Stimulated activated CD4-positive, alpha-beta T cell treated with anti-CD3 and anti-CD28 coated beads, Interleukin-1b, Interleukin-23, amount 100 ng/mL, for 24 hours (primary cell): Measurements from ENCODE around the gene FCRL4.

Experiments
- DNase-seq, 4 experiments: peaks; one replicate each; pipeline ENCODE4 v3.0.0-alpha.2; 2020; ENCODE audit warnings: low read depth in 4 of 4, low spot score in 1 of 4

FCRL4 gene

DNA sequence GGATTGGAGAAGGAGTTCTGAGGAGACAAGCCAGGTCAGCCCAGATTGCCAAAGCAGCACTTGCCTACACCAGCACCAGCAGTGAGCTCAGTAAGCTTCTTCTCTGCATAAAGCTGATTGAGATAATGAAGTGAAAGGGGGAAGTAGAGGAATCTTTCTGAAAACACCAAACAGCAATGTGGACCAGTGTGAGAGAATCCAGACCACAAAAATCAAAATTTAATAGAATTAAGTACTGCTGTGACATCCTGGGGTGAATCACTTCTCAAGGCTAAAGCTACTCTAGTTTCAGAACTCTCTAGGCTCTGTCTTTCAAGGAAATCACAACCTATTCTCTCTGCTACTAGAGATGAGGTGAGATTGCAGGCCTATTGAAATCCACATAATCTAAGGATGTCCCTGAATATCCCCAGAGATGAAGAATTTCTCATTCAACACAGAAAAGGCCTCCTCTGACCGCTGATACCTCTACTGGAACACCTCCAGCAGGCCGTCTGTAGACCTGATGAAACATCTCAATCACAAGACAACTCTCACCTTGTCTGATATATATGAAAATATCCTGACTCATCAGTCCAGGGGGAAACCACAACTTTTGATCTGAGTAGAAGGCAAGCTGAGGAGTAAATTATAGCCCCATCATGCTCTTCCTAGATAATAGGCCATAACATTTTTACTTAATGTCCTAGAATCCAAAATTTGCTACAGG, at the start of gene FCRL4:
Gene FCRL4, minus strand, starts transcription at position 127 of the 709 bp plus-strand sequence. CDS start 141 bp downstream, outside the sequence.
- no peak for DNase-seq

DNA sequence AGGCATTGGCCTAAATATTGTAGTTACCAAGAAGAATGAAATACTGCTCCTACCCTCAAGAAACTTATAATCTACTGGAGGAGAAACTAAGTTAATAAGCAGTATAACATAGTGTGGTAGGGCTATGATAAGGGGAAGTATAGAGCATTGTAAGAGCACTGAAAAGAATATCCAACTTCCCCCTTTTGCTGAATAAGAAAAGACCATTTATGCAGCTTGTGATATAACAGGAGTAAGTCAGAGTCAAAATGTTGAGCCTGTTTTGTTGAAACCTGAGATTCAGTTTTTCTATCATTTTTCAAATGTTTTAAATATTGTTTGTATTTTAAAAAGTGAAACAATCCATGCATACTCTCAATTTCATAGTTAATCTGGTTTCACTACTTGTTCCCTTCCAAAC, 48.3 kb upstream of the FCRL4 start:
- no peak for DNase-seq

DNA sequence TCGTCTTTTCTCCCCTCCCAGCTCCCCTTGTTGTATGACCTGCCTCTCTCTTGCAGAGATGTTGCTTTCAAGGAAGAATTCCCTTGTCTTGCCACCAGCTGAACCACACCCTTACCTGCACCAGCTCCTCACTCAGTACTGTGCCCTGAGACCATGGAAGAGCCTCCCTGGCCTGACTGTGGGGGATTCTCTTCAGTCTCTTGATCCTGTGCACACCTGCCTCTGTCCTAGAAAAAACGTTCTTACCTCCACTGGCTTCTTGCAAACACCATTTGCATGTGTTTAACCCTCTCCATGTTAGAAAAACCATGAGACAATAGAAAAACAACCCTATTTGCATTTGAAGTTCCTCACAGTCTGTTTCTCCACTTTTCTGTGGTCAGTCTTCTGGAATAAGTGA, 43.3 kb upstream of the FCRL4 start:
- DNase-seq = no peak

DNA sequence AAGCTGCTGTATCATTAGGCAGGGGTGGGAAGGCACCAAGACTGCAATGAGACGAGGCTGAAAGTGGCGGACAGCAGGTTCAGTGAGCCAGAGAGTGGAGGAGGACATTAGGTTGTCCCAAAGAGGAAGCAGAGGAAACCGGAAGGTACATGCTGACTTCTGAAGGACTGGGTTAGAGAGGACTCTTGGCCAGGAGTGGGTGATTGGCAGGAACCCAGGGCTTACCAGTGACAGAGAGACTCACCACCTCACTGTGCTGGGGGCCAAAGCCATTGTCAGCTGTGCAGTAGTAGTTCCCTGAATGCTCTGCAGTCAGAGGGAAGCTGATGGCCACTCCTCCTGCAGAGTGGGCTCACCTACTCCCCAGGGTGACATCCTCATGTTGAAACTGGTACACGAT, 41.9 kb upstream of the FCRL4 start:
- no peak for DNase-seq

DNA sequence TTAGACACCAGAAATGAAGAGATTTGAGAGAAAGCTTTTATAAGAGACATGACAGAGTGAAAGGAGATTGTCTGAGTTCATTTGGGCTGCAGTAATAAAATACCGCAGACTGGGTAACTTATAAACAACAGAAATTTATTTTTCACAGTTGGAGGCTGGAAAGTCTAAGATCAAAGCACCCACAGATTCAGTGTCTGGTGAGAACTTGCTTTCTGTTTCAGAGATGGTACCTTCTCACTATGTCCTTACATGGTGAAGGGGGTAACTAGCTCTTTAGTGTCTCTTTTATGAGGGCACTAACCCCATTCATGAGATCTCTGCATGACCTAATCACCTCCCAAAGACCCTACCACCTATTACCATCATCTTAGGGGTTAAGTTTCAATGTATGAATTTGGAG, 30.9 kb upstream of the FCRL4 start:
- DNase-seq = no peak

DNA sequence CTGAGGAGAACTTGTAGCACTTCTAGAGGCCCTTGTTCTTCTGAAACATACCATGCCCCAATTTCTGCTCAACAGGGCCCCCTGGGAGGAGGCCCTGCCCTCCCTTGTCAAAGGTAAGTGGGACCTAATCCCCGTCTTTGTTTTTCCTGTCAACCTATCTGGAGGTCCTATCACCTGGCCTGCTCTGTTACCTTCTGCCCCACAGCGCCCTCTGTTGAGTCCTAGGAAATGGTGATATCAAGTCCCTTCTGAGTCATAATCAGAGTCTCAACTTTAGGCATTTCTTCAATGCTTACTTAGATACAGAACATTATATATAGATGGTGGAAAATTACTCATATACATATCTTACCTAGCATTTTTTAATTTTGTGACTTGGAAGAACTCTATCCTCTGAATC, 28.2 kb upstream of the FCRL4 start:
- no peak for DNase-seq

DNA sequence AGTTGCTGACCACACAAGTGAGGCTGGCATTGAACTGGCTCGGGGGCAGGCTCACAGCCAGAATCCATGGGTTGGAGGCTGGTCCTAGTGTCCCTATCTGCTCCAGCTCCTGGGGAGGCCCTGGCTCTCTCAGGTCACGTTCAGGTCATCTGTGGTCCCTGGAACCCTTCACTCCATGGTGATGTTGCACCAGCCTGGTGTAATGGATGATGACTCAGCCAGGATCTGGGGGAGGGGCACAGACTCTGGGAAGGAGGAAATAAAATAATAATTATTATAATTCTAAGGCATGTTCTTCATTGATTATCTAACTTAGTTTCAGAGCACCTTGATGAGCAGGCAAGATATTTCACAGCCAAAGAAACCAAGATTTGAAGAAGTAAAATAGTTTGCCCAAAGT, 26.6 kb upstream of the FCRL4 start:
- DNase-seq = no peak

DNA sequence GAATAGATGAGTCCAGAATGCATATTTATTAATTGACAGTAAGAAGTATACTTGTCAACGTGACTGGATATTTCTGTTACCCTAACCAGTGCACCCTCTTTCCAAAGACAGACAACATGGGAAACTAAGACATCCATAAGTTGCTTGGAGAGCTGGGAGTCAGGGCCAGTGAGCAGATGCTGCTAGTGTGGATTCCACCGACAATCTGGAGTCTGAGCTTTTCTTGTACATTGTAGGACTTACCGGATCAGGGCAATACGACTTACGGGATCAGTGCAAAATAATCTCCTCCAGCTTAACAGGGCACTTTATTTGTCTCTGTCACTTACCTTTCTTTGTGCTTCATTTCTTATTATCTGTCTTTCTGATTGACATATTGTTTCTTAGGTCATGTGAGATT, 24.6 kb upstream of the FCRL4 start:
- no peak for DNase-seq

DNA sequence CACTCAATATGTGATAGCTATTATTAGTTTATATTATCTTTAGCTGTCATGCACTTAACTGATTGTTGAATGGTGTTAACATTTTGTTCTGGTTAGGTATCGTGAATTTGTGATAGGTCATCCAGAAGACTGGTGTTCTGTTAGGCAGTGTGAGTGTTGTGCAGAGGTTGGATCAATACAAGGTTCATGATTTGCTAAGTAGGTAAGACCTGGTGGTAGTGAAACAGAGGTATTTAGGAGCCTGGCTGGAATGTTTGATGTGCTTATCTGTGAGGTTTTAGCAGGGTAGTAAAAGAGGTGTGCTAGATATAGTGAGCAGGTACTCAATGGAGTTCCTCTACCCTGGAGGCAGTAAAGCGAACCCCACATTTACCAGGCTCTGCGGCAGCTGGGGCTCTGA, 20.3 kb upstream of the FCRL4 start:
- DNase-seq = no peak

DNA sequence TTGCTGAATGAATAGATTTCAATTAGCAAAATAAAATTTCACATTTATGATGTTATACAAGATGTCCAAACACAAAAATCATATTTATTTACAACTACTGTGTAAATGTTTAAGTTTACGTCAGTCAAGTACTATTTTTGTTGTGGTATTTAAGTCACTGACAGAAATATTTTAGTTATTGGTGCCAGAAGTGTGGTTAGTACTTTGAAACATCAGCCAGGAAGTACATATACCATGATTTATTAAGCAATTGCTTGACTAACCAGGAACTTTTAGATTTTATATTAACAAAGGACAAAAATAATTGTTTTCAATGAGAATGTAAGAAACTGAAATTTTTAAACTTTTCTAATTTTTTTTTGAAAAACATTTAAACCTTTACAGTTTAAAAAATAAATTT, 2.4 kb upstream of the FCRL4 start:
- no peak for DNase-seq

DNA sequence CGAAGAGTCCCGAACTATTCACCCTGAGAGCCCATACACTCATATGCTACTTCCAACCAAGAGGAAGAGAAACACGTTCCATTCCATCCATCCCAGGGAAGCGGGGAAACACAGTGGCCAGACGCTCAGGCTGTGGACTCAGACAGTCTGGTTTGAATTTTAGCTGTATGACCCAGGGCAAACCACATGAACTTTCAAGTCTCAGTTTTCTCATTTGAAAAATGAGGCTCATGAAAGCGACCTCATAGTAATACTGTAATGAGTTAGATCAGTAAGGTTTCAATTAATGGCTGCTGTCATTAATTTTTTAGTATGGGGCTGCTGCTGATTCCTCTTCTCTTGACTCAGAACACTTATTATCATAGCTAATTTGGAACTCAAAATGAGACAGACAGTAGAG, 1.5 kb downstream of the FCRL4 start:
- DNase-seq = no peak

DNA sequence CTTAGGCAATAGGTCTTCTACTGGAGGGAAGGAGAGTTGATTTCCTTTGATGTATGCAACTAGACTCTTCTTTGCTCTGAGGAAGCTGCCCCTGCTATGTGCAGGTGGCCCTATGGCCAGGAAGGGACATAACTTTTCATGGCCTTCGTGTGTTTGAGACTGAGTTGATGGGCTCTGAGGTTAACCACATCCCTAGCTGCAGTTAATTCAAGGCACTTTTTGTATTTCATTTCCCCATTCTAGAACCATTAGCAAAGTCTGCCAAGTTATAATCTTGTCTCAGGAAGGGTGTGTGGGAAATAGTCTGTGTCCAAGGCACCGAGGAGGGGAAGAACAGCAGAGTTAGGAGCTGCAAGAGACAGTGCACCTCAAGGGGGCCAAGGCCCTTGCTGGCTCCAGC, 2.5 kb downstream of the FCRL4 start:
- no peak for DNase-seq

DNA sequence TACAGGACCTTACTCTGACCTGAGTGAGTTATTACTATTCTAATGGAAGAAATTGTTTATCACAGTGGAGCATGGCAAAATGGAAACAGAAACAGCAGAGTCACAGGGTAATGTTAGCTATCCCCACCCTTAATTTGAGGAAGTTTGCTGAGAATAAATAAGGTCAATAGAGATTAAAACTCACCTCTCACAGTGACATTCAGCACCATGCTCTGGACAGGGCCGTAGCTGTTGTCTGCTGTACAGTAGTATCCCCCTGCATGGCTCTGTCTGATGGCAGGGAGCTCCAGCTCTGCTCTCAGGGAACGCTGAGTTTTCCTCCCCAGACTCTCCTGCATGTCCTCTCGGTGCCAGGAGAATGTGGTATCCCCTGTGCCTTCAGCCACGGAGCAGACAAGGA, 11.9 kb downstream of the FCRL4 start:
- DNase-seq = no peak

DNA sequence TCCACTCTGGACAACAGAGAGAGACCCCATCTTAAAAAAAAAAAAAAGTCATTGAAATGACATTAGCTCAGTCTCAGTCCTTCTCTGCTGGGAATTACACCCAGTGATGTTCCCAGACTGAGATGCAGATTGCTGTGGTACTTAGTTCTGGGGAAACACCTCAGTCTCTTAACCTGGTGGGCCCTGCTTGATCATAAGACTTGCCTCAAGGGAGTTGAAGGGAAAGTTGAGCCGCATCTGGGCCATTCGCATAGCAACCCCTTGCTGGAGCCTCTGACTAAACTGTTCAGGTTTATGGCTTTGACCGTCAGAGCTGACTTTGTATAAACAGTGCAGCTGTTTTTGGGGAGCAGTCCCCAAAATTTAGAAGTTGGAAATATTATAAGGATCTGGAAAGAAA, 13.4 kb downstream of the FCRL4 start:
- DNase-seq = no peak

DNA sequence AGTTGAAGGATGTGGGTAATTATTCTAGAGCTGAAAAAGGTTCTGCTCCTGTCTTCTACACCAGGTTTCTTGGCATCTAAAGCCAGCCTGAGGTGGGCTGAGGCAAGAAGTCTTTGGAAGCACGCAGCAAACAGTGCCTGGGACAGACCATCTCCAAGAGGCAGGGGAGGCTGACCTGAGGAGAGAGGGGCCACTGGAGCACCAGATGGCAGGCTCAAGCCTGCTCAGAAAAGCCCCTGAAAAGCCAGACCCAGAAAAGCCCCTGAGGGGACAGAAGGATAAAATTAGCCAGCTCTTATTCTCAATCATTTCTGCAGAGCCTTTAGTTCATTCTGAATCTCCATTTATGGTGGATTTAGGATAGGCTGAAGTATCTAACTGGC, 17.1 kb downstream of the FCRL4 start:
- DNase-seq = no peak

DNA sequence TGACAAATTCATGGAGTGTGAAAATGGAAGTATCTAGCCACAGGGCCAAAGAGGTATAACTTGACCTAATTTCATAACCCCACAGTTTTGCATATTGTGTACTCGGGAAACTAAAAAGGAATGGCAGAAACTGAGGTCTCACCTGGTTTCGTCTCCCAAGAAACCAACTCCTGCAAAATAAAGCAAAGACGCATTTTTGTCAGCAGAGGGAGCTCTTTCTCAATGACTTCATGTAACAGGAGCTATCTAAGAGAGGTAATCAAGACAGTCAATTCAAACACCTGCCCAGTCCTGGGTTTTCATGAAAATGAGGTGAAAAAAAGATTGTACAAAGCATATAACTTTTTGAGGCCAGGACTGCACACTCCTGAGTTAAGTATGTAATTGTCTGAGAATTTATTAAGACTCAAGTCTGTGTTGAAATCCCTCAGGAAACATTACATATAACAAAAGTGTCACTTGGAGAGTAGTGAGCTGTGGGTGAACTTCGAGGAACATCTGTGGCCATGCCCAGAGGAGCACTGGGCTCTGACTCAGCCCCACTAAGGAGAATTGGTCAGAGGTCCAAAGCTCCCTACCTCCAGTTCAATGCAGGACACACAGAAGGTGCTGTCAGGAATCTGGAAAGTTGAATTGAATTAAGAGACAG, 17.6 kb downstream of the FCRL4 start:
- peak in 1 of 4 experiments; percentile 1 for DNase-seq

DNA sequence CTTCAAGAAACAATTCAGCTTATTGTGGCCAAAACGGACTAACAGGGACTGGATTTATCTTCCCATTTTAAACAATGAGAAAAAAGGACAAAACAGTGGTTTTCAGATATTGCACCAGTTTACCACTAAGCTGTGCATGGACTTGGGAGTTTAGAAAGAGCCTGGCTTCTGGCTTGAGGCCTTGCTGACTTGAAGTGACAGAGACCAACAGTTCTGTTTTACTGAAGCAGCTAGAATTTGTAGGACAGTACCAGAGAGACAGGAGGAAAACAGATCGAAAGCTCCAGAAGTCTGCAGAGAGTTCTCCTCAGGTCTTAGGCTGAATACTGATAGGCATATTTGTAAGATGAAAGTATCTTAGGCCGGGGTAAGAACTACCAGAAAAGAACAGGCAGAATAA, 20.5 kb downstream of the FCRL4 start:
- no peak for DNase-seq

DNA sequence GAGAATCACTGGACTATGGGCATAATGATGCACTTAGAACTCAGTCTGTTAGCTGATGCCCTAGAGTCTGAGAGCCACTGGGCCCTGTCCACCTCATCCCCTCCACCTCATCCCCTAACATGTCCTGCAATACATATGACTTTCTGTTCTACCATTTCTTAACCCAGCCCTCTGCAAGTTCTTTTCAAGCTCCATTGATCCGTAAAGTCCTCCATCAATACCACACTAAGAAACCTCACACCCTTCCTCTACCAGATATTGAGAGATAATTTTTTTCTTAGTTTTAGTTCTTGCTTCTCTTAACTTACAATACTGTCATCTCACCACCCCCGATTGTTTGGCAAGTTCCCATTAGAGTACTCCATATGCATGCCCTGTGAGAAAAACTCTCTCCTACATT, 22.1 kb downstream of the FCRL4 start:
- DNase-seq = no peak

DNA sequence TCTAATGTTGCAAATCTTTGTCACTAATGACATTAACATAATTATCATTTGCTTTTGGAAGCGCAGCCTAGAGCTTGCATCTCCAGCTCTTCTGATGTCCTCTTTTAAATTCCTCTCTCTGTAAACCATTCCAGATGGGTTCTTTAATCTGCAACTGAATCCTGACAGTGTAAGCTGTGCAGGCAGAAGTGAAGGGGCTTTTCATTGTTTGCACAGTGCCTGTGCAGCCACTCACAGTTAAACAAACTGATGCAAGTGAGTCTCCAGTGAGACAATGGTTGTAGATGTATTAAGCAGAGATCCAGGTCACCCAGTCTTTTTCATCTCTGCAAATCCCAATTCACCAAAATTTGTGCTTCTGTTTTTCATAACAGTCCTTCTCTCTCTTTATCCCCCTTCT, 23.0 kb downstream of the FCRL4 start:
- no peak for DNase-seq

DNA sequence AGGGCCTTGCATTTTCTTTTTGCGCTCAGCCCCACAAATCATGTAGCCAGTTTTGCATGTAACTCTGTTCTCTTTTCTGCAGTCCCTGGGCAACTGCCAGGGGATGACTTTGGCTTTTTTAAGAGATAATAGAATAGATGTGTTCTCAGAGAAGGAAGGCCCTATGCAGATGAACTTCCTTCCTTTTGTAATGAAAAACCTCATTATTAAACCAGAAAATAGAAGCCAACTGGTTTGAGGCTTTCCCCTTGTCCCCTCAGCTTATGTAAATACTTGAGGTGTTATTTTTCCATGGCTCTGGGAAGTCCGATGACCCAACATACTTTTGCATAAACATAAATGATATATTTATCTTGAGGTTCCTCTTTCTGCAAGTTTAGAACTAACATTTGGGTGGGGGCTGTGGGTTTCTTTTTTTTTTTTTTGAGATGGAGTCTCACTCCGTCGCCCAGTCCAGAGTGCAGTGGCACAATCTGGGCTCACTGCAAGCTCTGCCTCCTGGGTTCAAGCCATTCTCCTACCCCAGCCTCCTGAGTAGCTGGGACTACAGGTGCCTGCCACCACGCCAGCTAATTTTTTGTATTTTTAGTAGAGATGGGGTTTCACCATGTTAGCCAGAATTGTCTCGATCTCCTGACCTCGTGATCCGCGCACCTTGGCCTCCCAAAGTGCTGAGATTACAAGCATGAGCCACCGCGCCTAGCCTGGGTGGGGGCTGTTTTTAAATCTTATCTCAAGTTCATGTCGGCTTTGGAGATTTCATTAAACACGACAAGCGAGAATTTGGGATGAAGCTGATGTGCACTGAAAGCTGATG, 31.2 kb downstream of the FCRL4 start:
- no peak for DNase-seq

DNA sequence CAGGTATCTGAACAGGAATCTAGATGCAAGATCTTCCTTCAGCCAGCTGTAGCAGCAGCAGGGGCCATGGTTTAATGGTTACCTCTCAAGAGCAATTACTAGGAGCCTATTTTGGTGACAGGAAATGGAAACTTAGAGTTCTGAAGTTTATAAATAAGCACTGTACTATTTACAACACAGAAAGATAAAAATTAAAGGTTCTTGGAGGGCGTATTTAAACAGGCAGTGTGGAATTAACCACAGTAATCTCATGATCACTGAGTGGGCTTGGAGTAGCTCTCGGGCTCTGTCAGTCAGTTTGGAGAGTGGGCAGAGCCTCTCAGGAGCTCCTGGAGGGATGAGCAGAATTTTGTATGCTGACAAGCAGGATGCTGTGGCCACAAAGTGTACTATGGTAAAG, 35.4 kb downstream of the FCRL4 start:
- DNase-seq = no peak

DNA sequence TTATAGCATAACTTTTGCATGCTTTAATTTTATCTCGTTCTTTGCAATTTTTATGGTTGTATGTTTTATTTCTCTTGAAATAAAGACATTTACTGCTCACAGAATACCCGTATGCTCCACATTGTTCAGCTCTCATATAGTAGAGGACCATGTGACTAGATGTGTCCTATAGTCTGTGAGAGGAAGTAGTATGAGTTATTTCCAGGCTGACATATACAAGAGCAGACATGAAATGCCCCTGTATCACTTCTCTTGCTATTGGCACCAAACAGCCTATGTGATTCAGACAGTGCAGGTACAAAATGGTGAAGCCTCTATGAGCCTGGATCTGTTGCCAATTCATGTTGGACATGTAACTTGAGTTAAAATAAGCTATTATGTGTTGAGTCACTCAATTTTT, 39.8 kb downstream of the FCRL4 start:
- no peak for DNase-seq
